ENCODE measurements around the gene CEBPZOS. TPM values are rescaled to one million over a fixed set of nuclear protein-coding genes. Genes with fewer than 3 reads are reported as not detected.

The CEBPZOS gene
- total RNA-seq, 1 experiment from 2014 or later, result 46.5 TPM

DNA sequence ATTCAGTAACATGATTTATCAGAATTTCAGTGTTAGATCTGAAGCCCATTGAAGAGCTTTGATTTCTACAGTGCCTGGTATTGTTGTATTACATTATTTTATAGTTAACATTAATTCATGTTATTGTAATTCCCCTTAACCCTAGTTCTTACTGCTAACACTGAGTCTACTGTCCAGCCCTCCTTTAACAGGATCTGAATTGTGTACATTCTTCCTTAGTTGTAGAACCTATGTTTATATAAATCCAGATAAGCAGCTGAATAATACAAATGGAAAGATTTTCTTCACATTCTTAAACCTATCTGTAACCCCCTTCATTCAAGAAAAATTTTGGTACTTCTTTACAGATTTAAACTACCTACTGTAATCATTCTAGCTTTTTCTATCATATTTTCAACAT is 49.9 kb downstream of the CEBPZOS start:
- intact Hi-C loops (cut with micrococcal nuclease; ENCODE audit: unreplicated experiment), result no loop called here
- H3K9me3 ChIP-seq (ENCODE audit: insufficient read depth, low read depth), result no peaks in the 10 kb centered on the region
- no peaks in the 10 kb centered on the region for H3K27me3 ChIP-seq (ENCODE audit: insufficient read depth, low read depth)
- no peak overlapping the region for H3K4me3 ChIP-seq
- BruUV-seq (replicated peaks), result no TSS peak
- no peak overlapping the region for H3K4me2 ChIP-seq
- POLR2A ChIA-PET (ENCODE audit: unreplicated experiment), result no interaction called here
- no peak overlapping the region for H3K27ac ChIP-seq
- no peak overlapping the region for H2AFZ ChIP-seq
- no peaks in the 10 kb centered on the region for H4K20me1 ChIP-seq (ENCODE audit: insufficient read depth)
- H3F3A ChIP-seq (ENCODE audit: insufficient read depth, low read depth), result no peaks in the 10 kb centered on the region; the same call in 1 of the 2 replicates
- H3K79me2 ChIP-seq (ENCODE audit: low read depth), result no peaks in the 10 kb centered on the region
- no peaks in the 10 kb centered on the region for H3K4me1 ChIP-seq (replicated peaks; ENCODE audit: insufficient read depth)
- H3K36me3 ChIP-seq (ENCODE audit: low read depth), result peaks cover 45% of the 10 kb centered on the region
- no peak for DNase-seq
- TF ChIP-seq, protein P1, sequence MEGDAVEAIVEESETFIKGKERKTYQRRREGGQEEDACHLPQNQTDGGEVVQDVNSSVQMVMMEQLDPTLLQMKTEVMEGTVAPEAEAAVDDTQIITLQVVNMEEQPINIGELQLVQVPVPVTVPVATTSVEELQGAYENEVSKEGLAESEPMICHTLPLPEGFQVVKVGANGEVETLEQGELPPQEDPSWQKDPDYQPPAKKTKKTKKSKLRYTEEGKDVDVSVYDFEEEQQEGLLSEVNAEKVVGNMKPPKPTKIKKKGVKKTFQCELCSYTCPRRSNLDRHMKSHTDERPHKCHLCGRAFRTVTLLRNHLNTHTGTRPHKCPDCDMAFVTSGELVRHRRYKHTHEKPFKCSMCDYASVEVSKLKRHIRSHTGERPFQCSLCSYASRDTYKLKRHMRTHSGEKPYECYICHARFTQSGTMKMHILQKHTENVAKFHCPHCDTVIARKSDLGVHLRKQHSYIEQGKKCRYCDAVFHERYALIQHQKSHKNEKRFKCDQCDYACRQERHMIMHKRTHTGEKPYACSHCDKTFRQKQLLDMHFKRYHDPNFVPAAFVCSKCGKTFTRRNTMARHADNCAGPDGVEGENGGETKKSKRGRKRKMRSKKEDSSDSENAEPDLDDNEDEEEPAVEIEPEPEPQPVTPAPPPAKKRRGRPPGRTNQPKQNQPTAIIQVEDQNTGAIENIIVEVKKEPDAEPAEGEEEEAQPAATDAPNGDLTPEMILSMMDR (conservative IDR thresholded peaks at IDR 0.05), result no peak
- H3K9me2 ChIP-seq (ENCODE audit: insufficient read depth), result no peaks in the 10 kb centered on the region
- CTCF ChIA-PET, result no interaction called here

DNA sequence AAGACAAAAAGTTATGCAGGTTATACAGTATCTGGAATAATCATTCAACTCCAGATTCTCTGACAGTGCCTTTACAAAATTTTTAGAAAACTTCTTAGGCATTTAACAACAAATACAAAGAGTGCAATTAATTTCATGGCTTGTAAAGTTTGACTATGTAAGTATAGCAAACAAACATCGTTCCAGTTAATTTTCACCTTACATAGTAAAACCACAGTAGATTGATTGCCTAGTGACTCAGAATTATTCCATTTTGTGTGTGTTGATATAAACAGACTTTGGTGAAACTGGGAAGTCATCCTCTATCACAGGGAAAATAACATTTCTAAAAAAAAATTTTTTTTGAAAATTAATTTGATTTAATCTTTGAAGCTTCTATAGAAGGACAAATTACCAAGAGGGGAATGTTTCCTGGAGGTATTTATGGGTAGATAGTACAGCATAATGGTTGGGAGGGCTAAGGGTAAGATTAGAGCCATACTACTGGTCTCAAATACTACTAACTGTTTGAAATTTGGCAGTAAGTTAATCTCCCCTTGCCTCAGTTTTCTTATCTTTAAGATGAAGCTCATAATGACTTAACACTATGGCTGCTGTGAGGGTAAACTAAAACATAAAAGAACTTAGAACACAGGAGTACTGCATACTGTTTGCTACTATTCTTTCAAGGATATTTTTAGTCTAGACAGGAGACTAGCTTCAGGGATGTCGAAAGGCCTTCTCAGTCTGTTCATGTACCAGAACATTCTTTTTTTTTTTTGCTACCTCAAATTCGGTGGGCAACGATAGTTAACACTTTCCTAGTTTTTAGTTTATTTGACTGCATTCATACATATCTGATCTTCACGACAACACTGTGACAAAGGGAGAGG is 54.8 kb downstream of the CEBPZOS start:
- Histone ChIP-seq H3K4me3 (no peak overlapping the region), H2AFZ (no peak overlapping the region), H3K4me1 (replicated peaks; ENCODE audit: insufficient read depth) (no peaks in the 10 kb centered on the region), H3K9me2 (ENCODE audit: insufficient read depth) (no peaks in the 10 kb centered on the region), H4K20me1 (ENCODE audit: insufficient read depth) (no peaks in the 10 kb centered on the region), H3K36me3 (ENCODE audit: low read depth) (peaks cover 32% of the 10 kb centered on the region; the same call in 1 of the 2 replicates), H3K27ac (no peak overlapping the region), H3K9me3 (ENCODE audit: insufficient read depth, low read depth) (no peaks in the 10 kb centered on the region), H3K27me3 (ENCODE audit: insufficient read depth, low read depth) (no peaks in the 10 kb centered on the region), H3K4me2 (no peak overlapping the region), H3F3A (ENCODE audit: insufficient read depth, low read depth) (peaks cover 5% of the 10 kb centered on the region; the same call in 1 of the 2 replicates), H3K79me2 (ENCODE audit: low read depth) (no peaks in the 10 kb centered on the region)
- intact Hi-C loops (cut with micrococcal nuclease; ENCODE audit: unreplicated experiment), result no loop called here
- no peak for TF ChIP-seq EZH2 (IDR thresholded peaks at IDR 0.05; ENCODE audit: low read depth)
- TF ChIP-seq, protein P1 (conservative IDR thresholded peaks at IDR 0.05), result no peak
- DNase-seq, result no peak
- no TSS peak for BruUV-seq (replicated peaks)
- ChIA-PET CTCF (no interaction called here), POLR2A (ENCODE audit: unreplicated experiment) (no interaction called here)

Other genes with a start within 250 kb of the CEBPZOS start
- 33.5 and 37.6 TPM in 2 replicates for gene STRN, start 230.0 kb upstream of the CEBPZOS start, total RNA-seq (2021)
- 10.4 and 13.0 TPM in 2 replicates for gene HEATR5B, start 112.1 kb upstream of the CEBPZOS start, total RNA-seq (2021)
- 4.1 and 5.5 TPM in 2 replicates for gene GPATCH11, start 112.0 kb upstream of the CEBPZOS start, total RNA-seq (2021)
- 39.8 and 61.2 TPM in 2 replicates for gene EIF2AK2, start 39.5 kb upstream of the CEBPZOS start, total RNA-seq (2021)
- not detected in 2 replicates for gene SULT6B1, start 7.8 kb upstream of the CEBPZOS start, total RNA-seq (2021)
- gene CEBPZ, start 35.1 kb downstream of the CEBPZOS start, total RNA-seq (2021), result 29.2 and 35.7 TPM in 2 replicates
- 18.8 and 21.9 TPM in 2 replicates for gene NDUFAF7, start 35.2 kb downstream of the CEBPZOS start, total RNA-seq (2021)
- 27.1 and 27.5 TPM in 2 replicates for gene PRKD3, start 128.3 kb downstream of the CEBPZOS start, total RNA-seq (2021)
- gene QPCT, start 148.1 kb downstream of the CEBPZOS start, total RNA-seq (2021), result 2.6 and 3.0 TPM in 2 replicates

All from PC-9 (cell line).